Keratinocyte (primary cell): Measurements from ENCODE around the gene IL17D. TPM values are rescaled to one million over a fixed set of nuclear protein-coding genes. Genes with fewer than 3 reads are reported as not detected.

ENCODE experiments used
- DNase-seq: peaks from one replicate; pipeline ENCODE4 v3.0.0-alpha.2; 2011; ENCODE audit warnings: low read depth, missing footprints, low spot score
- FAIRE-seq: peaks from 2 replicates; lab custom pipeline; 2011; peaks lifted over from hg19 to GRCh38; lab: Jason Lieb, UNC
- H2AFZ ChIP-seq: 2 replicates; pipeline ENCODE4 v1.6.0; 2012; ENCODE audit warnings: low read length, control low read depth, inconsistent platforms; ENCODE audit not compliant: control insufficient read depth
- H3K27ac ChIP-seq: 2 replicates; pipeline ENCODE4 v1.5.1; 2011; ENCODE audit warnings: low read length; ENCODE audit not compliant: control insufficient read depth, insufficient read depth
- H3K27me3 ChIP-seq: 3 replicates; pipeline ENCODE4 v1.6.0; 2011; ENCODE audit warnings: low read length; ENCODE audit not compliant: control insufficient read depth, insufficient read depth; ENCODE audit errors: extremely low read depth
- H3K36me3 ChIP-seq, 2 experiments: 2 replicates in 1 of 2; 3 replicates in 1 of 2; pipeline ENCODE4 v1.5.1; 2011; ENCODE audit warnings: low read length in 2 of 2, mild to moderate bottlenecking in 1 of 2; ENCODE audit not compliant: control insufficient read depth in 2 of 2, insufficient read depth in 2 of 2; ENCODE audit errors: extremely low read depth in 1 of 2
- H3K4me1 ChIP-seq: 3 replicates; pipeline ENCODE4 v1.5.1; 2011; ENCODE audit warnings: low read length; ENCODE audit not compliant: control insufficient read depth, insufficient read depth; ENCODE audit errors: extremely low read depth
- H3K4me2 ChIP-seq: 3 replicates; pipeline ENCODE4 v1.6.0; 2011; ENCODE audit warnings: low read depth, low read length; ENCODE audit not compliant: control insufficient read depth, insufficient read depth; ENCODE audit errors: extremely low read depth
- H3K4me3 ChIP-seq, 3 experiments: fragments of 200-600 bp in 1 of 3; sonication (generic) in 1 of 3; 2 replicates in 2 of 3; 3 replicates in 1 of 3; pipeline ENCODE4 v1.5.1; 2011 to 2016; ENCODE audit warnings: low read length in 3 of 3, mild to moderate bottlenecking in 3 of 3, control low read depth in 2 of 3, inconsistent platforms in 1 of 3, low read depth in 1 of 3, mixed read lengths in 1 of 3, mixed run types in 1 of 3, moderate library complexity in 1 of 3; ENCODE audit not compliant: control insufficient read depth in 2 of 3, insufficient read depth in 2 of 3; ENCODE audit errors: extremely low read depth in 1 of 3
- H3K79me2 ChIP-seq: 2 replicates; pipeline ENCODE4 v1.6.0; 2012; ENCODE audit warnings: low read length; ENCODE audit not compliant: control insufficient read depth, insufficient read depth
- H3K9ac ChIP-seq: 3 replicates; pipeline ENCODE4 v1.6.0; 2011; ENCODE audit warnings: low read length; ENCODE audit not compliant: control insufficient read depth, insufficient read depth; ENCODE audit errors: extremely low read depth
- H3K9me1 ChIP-seq: 3 replicates; pipeline ENCODE4 v1.6.0; 2011; ENCODE audit warnings: low read length; ENCODE audit not compliant: control insufficient read depth, insufficient read depth; ENCODE audit errors: extremely low read depth
- H3K9me3 ChIP-seq: 2 replicates; pipeline ENCODE4 v1.5.1; 2012; ENCODE audit warnings: low read depth, low read length; ENCODE audit not compliant: control insufficient read depth
- H4K20me1 ChIP-seq: 3 replicates; pipeline ENCODE4 v1.6.0; 2011; ENCODE audit warnings: low read length; ENCODE audit not compliant: control insufficient read depth, insufficient read depth; ENCODE audit errors: extremely low read depth
- EZH2 ChIP-seq: IDR thresholded peaks from one replicate; pipeline ENCODE4 v1.6.1; 2012; ENCODE audit warnings: inconsistent platforms, mild to moderate bottlenecking, low read length, moderate library complexity
- dilution Hi-C: fragments of 300-500 bp; cut with MboI; formaldehyde crosslinking; loops from one replicate; pipeline ENCODE4 v1.7.0; 2020; ENCODE audit warnings: low sequenced_read_pairs; ENCODE audit not compliant: extremely low pct_ligation_motif_present
- polyA plus RNA-seq, 5 experiments: library from polyadenylated mRNA; depleted of rRNA in 3 of 5; stranded (reverse) in 3 of 5; stranded (forward) in 1 of 5; unstranded in 1 of 5; fragments of >200 nt; gene quantifications; 1 replicate in 1 of 5; 2 replicates in 3 of 5; 3 replicates in 1 of 5; pipeline versions ENCODE4 v1.2.1 to v1.2.3, GENCODE V29; 2011 to 2012; ENCODE audit warnings: missing spikeins in 2 of 5, low read depth in 1 of 5, low replicate concordance in 1 of 5
- TF ChIP-seq, protein P1 (sequence below), 3 experiments: IDR thresholded peaks in 1 of 3; conservative IDR thresholded peaks in 1 of 3; optimal IDR thresholded peaks in 1 of 3; 2 replicates in 2 of 3; 3 replicates in 1 of 3; pipeline versions ENCODE3 to v1.5.1; 2011; ENCODE audit warnings: low read length in 3 of 3, mild to moderate bottlenecking in 3 of 3, moderate library complexity in 2 of 3, control low read depth in 1 of 3, inconsistent platforms in 1 of 3; ENCODE audit not compliant: insufficient read depth in 2 of 3; ENCODE audit errors: extremely low read depth in 1 of 3

Gene IL17D
- polyA plus RNA-seq, 1 donor (not counting 4 experiments of a cell fraction or from before 2014, with no cell fraction given) = 0.09 TPM

DNA sequence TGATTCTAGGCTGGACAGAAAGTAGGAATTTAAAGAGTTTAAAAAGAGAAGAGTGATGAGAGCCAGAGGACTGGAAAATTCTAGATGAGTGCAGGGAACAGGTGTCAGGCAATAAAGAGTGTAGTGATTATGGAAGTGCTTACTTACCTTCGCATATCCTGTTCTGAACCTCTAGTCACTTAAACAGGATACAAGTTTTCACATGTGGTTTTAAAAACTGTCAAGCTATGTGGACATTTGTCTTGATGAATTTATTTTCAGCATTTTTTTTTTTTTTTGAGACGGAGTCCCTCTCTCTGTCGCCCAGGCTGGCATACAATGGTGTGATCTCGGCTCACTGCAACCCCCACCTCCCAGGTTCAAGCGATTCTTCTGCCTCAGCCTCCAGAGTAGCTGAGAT is 34.3 kb upstream of the IL17D start:
- Histone ChIP-seq H3K9ac (no peak overlapping the region), H3K36me3 (no peaks in the 10 kb centered on the region), H3K27ac (no peak overlapping the region), H3K9me3 (no peaks in the 10 kb centered on the region), H3K79me2 (no peaks in the 10 kb centered on the region), H2AFZ (no peak overlapping the region), H3K9me1 (no peaks in the 10 kb centered on the region), H3K4me1 (no peaks in the 10 kb centered on the region), H3K4me3 (no peak overlapping the region), H3K4me2 (no peak overlapping the region), H3K27me3 (no peaks in the 10 kb centered on the region), H4K20me1 (no peaks in the 10 kb centered on the region)
- FAIRE-seq = no peak
- dilution Hi-C loops = no loop called here
- no peak for DNase-seq
- TF ChIP-seq, protein P1, sequence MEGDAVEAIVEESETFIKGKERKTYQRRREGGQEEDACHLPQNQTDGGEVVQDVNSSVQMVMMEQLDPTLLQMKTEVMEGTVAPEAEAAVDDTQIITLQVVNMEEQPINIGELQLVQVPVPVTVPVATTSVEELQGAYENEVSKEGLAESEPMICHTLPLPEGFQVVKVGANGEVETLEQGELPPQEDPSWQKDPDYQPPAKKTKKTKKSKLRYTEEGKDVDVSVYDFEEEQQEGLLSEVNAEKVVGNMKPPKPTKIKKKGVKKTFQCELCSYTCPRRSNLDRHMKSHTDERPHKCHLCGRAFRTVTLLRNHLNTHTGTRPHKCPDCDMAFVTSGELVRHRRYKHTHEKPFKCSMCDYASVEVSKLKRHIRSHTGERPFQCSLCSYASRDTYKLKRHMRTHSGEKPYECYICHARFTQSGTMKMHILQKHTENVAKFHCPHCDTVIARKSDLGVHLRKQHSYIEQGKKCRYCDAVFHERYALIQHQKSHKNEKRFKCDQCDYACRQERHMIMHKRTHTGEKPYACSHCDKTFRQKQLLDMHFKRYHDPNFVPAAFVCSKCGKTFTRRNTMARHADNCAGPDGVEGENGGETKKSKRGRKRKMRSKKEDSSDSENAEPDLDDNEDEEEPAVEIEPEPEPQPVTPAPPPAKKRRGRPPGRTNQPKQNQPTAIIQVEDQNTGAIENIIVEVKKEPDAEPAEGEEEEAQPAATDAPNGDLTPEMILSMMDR (optimal IDR thresholded peaks at IDR 0.05 in 1 of 3, IDR thresholded peaks at IDR 0.05 in 1 of 3, conservative IDR thresholded peaks at IDR 0.05 in 1 of 3; ENCODE audit: extremely low read depth in 1 of 3, insufficient read depth in 2 of 3, low read length in 3 of 3) = no peak
- TF ChIP-seq EZH2 = no peak

DNA sequence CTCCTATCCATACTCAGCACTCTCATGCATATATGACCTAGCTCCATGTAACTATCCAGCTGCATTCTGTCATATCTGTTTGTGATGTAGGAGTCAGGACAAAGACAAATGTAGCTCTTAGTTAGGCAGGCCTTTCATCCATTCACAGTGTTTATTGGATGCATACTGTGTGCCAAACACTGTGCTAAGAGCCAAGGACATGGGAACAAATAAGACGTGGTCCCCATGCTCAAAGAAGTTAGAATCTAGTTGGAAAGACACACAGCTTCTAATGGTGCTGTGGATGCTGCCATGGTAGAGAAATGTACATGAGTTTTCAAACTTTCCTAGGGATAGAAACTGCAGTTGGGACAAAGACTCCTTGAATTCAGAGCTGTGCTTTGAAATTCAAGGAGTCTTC is 31.7 kb upstream of the IL17D start:
- Histone ChIP-seq H3K9me3 (no peaks in the 10 kb centered on the region), H3K27ac (no peak overlapping the region), H3K36me3 (no peaks in the 10 kb centered on the region), H3K4me2 (no peak overlapping the region), H3K9ac (no peak overlapping the region), H3K79me2 (no peaks in the 10 kb centered on the region), H3K4me1 (no peaks in the 10 kb centered on the region), H3K27me3 (no peaks in the 10 kb centered on the region), H3K4me3 (no peak overlapping the region), H2AFZ (no peak overlapping the region), H4K20me1 (no peaks in the 10 kb centered on the region), H3K9me1 (no peaks in the 10 kb centered on the region)
- dilution Hi-C loops = no loop called here
- no peak for DNase-seq
- TF ChIP-seq, protein P1 (optimal IDR thresholded peaks at IDR 0.05 in 1 of 3, IDR thresholded peaks at IDR 0.05 in 1 of 3, conservative IDR thresholded peaks at IDR 0.05 in 1 of 3; ENCODE audit: extremely low read depth in 1 of 3, insufficient read depth in 2 of 3, low read length in 3 of 3) = no peak
- no peak for TF ChIP-seq EZH2
- no peak for FAIRE-seq
